ENCODE results near the gene ALOX5. TPM values are rescaled to one million over a fixed set of nuclear protein-coding genes. Genes with fewer than 3 reads are reported as not detected.

Gene ALOX5
- total and polyA plus RNA-seq, 2 experiments from 2014 or later: 3.7 to 5.4 TPM

GRCh38 chr10:45379891-45380540 is 6.0 kb downstream of the ALOX5 start:
- Histone ChIP-seq H3K4me2 (no peak overlapping the region), H3K79me2 (replicated peaks; ENCODE audit: insufficient read depth) (no peaks in the 10 kb centered on the region), H3K27ac (ENCODE audit: low read depth) (no peak overlapping the region), H3K9me2 (ENCODE audit: insufficient read depth) (no peaks in the 10 kb centered on the region), H3K27me3 (ENCODE audit: insufficient read depth) (peaks cover 10% of the 10 kb centered on the region), H2AFZ (no peak overlapping the region), H4K20me1 (replicated peaks; ENCODE audit: insufficient read depth) (no peaks in the 10 kb centered on the region), H3F3A (replicated peaks; ENCODE audit: low read depth) (no peaks in the 10 kb centered on the region), H3K4me3 (no peak overlapping the region), H3K36me3 (ENCODE audit: insufficient read depth) (no peaks in the 10 kb centered on the region), H3K4me1 (ENCODE audit: insufficient read depth) (no peaks in the 10 kb centered on the region)
- ATAC-seq (no peak), DNase-seq (ENCODE audit: low spot score) (no peak)
- Mint-ChIP-seq H3K4me3 (no peak overlapping the region), H3K4me1 (peaks cover 23% of the 10 kb centered on the region), H3K27ac (no peak overlapping the region), H3K36me3 (ENCODE audit: low read depth) (no peaks in the 10 kb centered on the region), H3K9me3 (no peaks in the 10 kb centered on the region), H3K27me3 (ENCODE audit: insufficient read depth, low read depth, poor library complexity) (peaks cover 8% of the 10 kb centered on the region)
- TF ChIP-seq NANOG (IDR thresholded peaks at IDR 0.05; ENCODE audit: borderline replicate concordance) (no peak), CTCF (conservative IDR thresholded peaks at IDR 0.05; ENCODE audit: low read depth in 2 of 2) (no peak), ZNF114 (CRISPR knock-in tag; IDR thresholded peaks at IDR 0.05) (no peak), EZH2 (IDR thresholded peaks at IDR 0.05; ENCODE audit: low read depth, unreplicated experiment) (no peak), EZH2phosphoT487 (IDR thresholded peaks at IDR 0.05; ENCODE audit: unreplicated experiment) (no peak), ZNF462 (CRISPR knock-in tag; IDR thresholded peaks at IDR 0.05) (no peak), ZNF331 (CRISPR knock-in tag; IDR thresholded peaks at IDR 0.05; ENCODE audit: low read depth) (no peak), POLR2AphosphoS5 (IDR thresholded peaks at IDR 0.05; ENCODE audit: low read depth) (no peak), ETS1 (IDR thresholded peaks at IDR 0.05) (no peak), STAT1 (IDR thresholded peaks at IDR 0.05; ENCODE audit: unreplicated experiment) (no peak), JUNB (IDR thresholded peaks at IDR 0.05; ENCODE audit: unreplicated experiment) (no peak)

All from GM23338 (cell line).